GM03348 (cell line): ENCODE data around the gene CCL13.

Experiments
- DNase-seq: peaks from one replicate; pipeline ENCODE4 v3.0.0; 2012; ENCODE audit warnings: low spot score

The CCL13 gene

GRCh38 chr17:34363183-34363661, 6.9 kb downstream of the CCL13 start, which contains the start of gene CCL1:
CCL1 (minus strand) TSS chr17:34363233; CDS start chr17:34363161, 72 bp downstream.
- DNase-seq: no peak

GRCh38 chr17:34364751-34365150, 8.5 kb downstream of the CCL13 start:
- DNase-seq: no peak

GRCh38 chr17:34365340-34365739, 9.1 kb downstream of the CCL13 start:
- no peak for DNase-seq

GRCh38 chr17:34366010-34366409, 9.7 kb downstream of the CCL13 start:
- DNase-seq: no peak

- no peak for DNase-seq
Measured at GRCh38 chr17:34366529-34367107, 10.3 kb downstream of the CCL13 start.

- no peak for DNase-seq
Measured at GRCh38 chr17:34367486-34368195, 11.4 kb downstream of the CCL13 start.

GRCh38 chr17:34368196-34368945, 12.1 kb downstream of the CCL13 start:
- no peak for DNase-seq

- no peak for DNase-seq
Measured at GRCh38 chr17:34368946-34369500, 12.7 kb downstream of the CCL13 start.

GRCh38 chr17:34369571-34369970, 13.3 kb downstream of the CCL13 start:
- no peak for DNase-seq

- DNase-seq: no peak
Measured at GRCh38 chr17:34370376-34370996, 14.2 kb downstream of the CCL13 start.

- DNase-seq: no peak
Measured at GRCh38 chr17:34370997-34371395, 14.7 kb downstream of the CCL13 start.

- DNase-seq: no peak
Measured at GRCh38 chr17:34371405-34372100, 15.3 kb downstream of the CCL13 start.

GRCh38 chr17:34374457-34374856, 18.2 kb downstream of the CCL13 start:
- no peak for DNase-seq

GRCh38 chr17:34375426-34375997, 19.2 kb downstream of the CCL13 start:
- DNase-seq: no peak

- DNase-seq: no peak
Measured at GRCh38 chr17:34377078-34377823, 21.0 kb downstream of the CCL13 start.

GRCh38 chr17:34378664-34379101, 22.4 kb downstream of the CCL13 start:
- DNase-seq: no peak

GRCh38 chr17:34379868-34380267, 23.6 kb downstream of the CCL13 start:
- no peak for DNase-seq

GRCh38 chr17:34382621-34383124, 26.4 kb downstream of the CCL13 start:
- DNase-seq: no peak

- DNase-seq: no peak
Measured at GRCh38 chr17:34383216-34383615, 26.9 kb downstream of the CCL13 start.

GRCh38 chr17:34384271-34384670, 28.0 kb downstream of the CCL13 start:
- no peak for DNase-seq
